ENCODE data around the gene RPL36A. TPM values are rescaled to one million over a fixed set of nuclear protein-coding genes. Genes with fewer than 3 reads are reported as not detected.
A peak's percentile ranks its signal among the peaks of the same experiment; 100 is the strongest.

The RPL36A gene
- total and polyA plus RNA-seq, 2 of the 13 experiments (the other 11 are each of a cell fraction or from before 2014, with no cell fraction given): 1,152 to 1,716 TPM

DNA sequence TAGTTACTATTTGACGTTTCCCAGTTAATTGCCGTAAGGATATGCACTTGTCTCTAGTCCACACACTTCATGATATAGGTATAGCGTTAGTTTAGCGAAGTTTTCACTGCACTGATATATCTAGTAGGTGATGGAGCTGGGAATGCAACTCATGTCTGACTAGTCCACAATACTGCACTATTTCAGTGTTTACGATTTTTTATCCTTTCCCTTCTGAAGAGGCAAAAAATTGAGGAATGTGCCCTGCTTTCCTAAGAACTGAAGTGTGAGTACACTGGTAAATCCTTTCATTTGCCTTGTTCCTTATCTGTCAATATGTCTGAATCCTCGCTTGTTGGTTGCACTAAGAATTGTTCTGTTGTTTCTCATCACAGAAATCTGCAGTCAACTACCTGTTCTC lies 1.0 kb downstream of the RPL36A start:
- Histone ChIP-seq H3K36me3 (replicated peaks in 1 of 2; ENCODE audit: control insufficient read depth in 1 of 2, insufficient read depth in 2 of 2, low read length in 2 of 2) (peaks cover 0 to 4% of the 10 kb centered on the region in 2 experiments; a peak in 2 of 5 replicates), H3K4me2 (ENCODE audit: low read depth, low read length) (peak overlapping the region; percentile 64), H3K27me3 (ENCODE audit: control insufficient read depth in 1 of 2, insufficient read depth in 2 of 2, low read length in 2 of 2) (no peaks in the 10 kb centered on the region; a peak in 1 of 5 replicates), H3K27ac (ENCODE audit: extremely low read length, insufficient read depth, low read length) (peak overlapping the region; percentile 76), H3K9me3 (ENCODE audit: low read length) (no peaks in the 10 kb centered on the region), H3K4me1 (ENCODE audit: insufficient read depth, low read length) (peaks cover 23% of the 10 kb centered on the region), H2AFZ (ENCODE audit: low read length) (no peak overlapping the region), H4K20me1 (ENCODE audit: insufficient read depth, low read length) (no peaks in the 10 kb centered on the region), H3K4me3 (replicated peaks in 1 of 3; ENCODE audit: insufficient read depth in 1 of 3, low read depth in 2 of 3, low read length in 3 of 3) (peak overlapping the region; percentile 69 to 78 (median 69); a peak in 4 of 6 replicates), H3K9ac (ENCODE audit: insufficient read depth, low read depth, low read length) (peak overlapping the region; percentile 84), H3K79me2 (ENCODE audit: insufficient read depth, low read length) (peaks cover 18% of the 10 kb centered on the region)
- ATAC-seq (no peak), DNase-seq (ENCODE audit: low spot score) (no peak), FAIRE-seq (peak; percentile 47)
- TF ChIP-seq, protein P1, sequence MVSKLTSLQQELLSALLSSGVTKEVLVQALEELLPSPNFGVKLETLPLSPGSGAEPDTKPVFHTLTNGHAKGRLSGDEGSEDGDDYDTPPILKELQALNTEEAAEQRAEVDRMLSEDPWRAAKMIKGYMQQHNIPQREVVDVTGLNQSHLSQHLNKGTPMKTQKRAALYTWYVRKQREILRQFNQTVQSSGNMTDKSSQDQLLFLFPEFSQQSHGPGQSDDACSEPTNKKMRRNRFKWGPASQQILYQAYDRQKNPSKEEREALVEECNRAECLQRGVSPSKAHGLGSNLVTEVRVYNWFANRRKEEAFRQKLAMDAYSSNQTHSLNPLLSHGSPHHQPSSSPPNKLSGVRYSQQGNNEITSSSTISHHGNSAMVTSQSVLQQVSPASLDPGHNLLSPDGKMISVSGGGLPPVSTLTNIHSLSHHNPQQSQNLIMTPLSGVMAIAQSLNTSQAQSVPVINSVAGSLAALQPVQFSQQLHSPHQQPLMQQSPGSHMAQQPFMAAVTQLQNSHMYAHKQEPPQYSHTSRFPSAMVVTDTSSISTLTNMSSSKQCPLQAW (CRISPR knock-in tag; IDR thresholded peaks at IDR 0.05): no peak
- peak; percentile 50 for TF ChIP-seq RBFOX2 (IDR thresholded peaks at IDR 0.05; ENCODE audit: low read depth, low read length)
- intact Hi-C loops (cut with micrococcal nuclease; ENCODE audit: unreplicated experiment) (loop anchor here (2.0 to 5.0 kb wide), 2 partner anchors 15 to 45 kb away; partner anchors contain the start of genes GLA and TIMM8A), in situ Hi-C loops (cut with HindIII; ENCODE audit: extremely low pct_ligation_motif_present, low pct_unique_long_range_greater_than_20kb) (no loop called here)
- no TSS peak for BruUV-seq (replicated peaks)
- CTCF ChIA-PET (ENCODE audit: low intra/inter-chr PET ratio, low total read pairs): no interaction called here
- WGBS (ENCODE audit: low lambda C conversion rate): 34% methylated on average over 6 of the region's 6 CpGs
- POLR2A ChIA-PET: interaction anchor here (1.5 to 2.1 kb wide), 2 partner anchors 16 to 44 kb away, joined by 14 to 35 read pairs; partner anchors contain the start of genes GLA, HNRNPH2 and TIMM8A

DNA sequence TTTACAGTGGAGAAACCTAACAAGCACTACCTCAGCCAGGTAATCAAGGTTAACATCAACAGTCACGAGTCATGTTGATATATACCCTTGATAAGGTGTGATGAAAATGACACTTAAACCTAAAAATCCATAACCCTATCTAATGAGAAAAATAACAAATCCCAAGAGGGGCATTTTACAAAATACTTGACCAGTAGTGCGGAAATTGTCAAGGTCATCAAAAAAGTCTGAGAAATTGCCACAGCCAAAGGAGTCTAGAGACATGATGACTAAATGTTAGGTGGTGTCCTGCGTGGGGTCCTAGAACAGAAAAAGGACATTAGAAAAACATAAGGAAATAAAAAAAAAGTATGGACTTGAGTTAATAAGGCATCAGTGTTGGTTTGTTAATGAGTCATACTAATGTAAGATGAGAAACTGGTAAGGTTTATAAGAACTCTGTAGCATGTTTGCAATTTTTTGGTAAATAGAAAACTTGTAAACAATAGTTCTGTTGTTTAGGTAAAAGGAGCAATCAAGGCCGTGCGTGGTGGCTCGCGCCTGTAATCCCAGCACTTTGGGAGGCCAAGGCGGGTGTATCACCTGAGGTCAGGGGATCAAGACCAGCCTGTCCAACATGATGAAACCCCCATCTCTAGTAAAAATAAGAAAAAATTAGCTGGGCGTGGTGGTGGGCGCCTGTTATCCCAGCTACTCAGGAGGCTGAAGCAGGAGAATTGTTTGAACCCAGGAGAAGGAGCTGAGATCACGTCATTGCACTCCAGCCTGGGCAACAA lies 2.9 kb downstream of the RPL36A start:
- no peak for FAIRE-seq
- H3K4me3 ChIP-seq (replicated peaks in 1 of 3; ENCODE audit: insufficient read depth in 1 of 3, low read depth in 2 of 3, low read length in 3 of 3): no peak overlapping the region
- intact Hi-C loops (cut with micrococcal nuclease; ENCODE audit: unreplicated experiment): loop anchor here (5.0 kb wide), 1 partner anchor 46 kb away; the partner anchor contains the start of gene TIMM8A
- no TSS peak for BruUV-seq (replicated peaks)
- in situ Hi-C loops (cut with HindIII; ENCODE audit: extremely low pct_ligation_motif_present, low pct_unique_long_range_greater_than_20kb): no loop called here
- POLR2A ChIA-PET: interaction anchor here (1.3 kb wide), 1 partner anchor 45 kb away, joined by 4 read pairs; the partner anchor contains the start of gene TIMM8A
- DNase-seq (ENCODE audit: low spot score): no peak
- no peak overlapping the region for H3K9ac ChIP-seq (ENCODE audit: insufficient read depth, low read depth, low read length)
- no peak overlapping the region for H3K4me2 ChIP-seq (ENCODE audit: low read depth, low read length)
- H3K4me1 ChIP-seq (ENCODE audit: insufficient read depth, low read length): peaks cover 23% of the 10 kb centered on the region
- 94% methylated on average over 11 of the region's 11 CpGs for WGBS (ENCODE audit: low lambda C conversion rate)
- H3K27ac ChIP-seq (ENCODE audit: extremely low read length, insufficient read depth, low read length): no peak overlapping the region
- H3K36me3 ChIP-seq (replicated peaks in 1 of 2; ENCODE audit: control insufficient read depth in 1 of 2, insufficient read depth in 2 of 2, low read length in 2 of 2): peaks cover 0 to 4% of the 10 kb centered on the region in 2 experiments; a peak in 2 of 5 replicates
- H2AFZ ChIP-seq (ENCODE audit: low read length): no peak overlapping the region
- no peak for ATAC-seq
- no peaks in the 10 kb centered on the region; a peak in 1 of 5 replicates for H3K27me3 ChIP-seq (ENCODE audit: control insufficient read depth in 1 of 2, insufficient read depth in 2 of 2, low read length in 2 of 2)
- CTCF ChIA-PET (ENCODE audit: low intra/inter-chr PET ratio, low total read pairs): no interaction called here
- peaks cover 18% of the 10 kb centered on the region for H3K79me2 ChIP-seq (ENCODE audit: insufficient read depth, low read length)
- no peaks in the 10 kb centered on the region for H4K20me1 ChIP-seq (ENCODE audit: insufficient read depth, low read length)
- H3K9me3 ChIP-seq (ENCODE audit: low read length): no peaks in the 10 kb centered on the region
- TF ChIP-seq MAFK (conservative IDR thresholded peaks at IDR 0.05 in 1 of 2, IDR thresholded peaks at IDR 0.05 in 1 of 2; ENCODE audit: low read length in 2 of 2) (peak; percentile 68 to 74), MAFF (IDR thresholded peaks at IDR 0.05; ENCODE audit: low read depth, low read length) (peak; percentile 67), GZF1 (CRISPR knock-in tag; IDR thresholded peaks at IDR 0.05) (no peak), ZNF879 (CRISPR knock-in tag; IDR thresholded peaks at IDR 0.05) (no peak), RBFOX2 (IDR thresholded peaks at IDR 0.05; ENCODE audit: low read depth, low read length) (peak; percentile 40; the same call in 1 of the 2 replicates), POLR2G (IDR thresholded peaks at IDR 0.05; ENCODE audit: low read depth, low read length) (peak; percentile 41; the same call in 1 of the 2 replicates), ZNF768 (CRISPR knock-in tag; IDR thresholded peaks at IDR 0.05) (no peak)
- TF ChIP-seq, protein P2, sequence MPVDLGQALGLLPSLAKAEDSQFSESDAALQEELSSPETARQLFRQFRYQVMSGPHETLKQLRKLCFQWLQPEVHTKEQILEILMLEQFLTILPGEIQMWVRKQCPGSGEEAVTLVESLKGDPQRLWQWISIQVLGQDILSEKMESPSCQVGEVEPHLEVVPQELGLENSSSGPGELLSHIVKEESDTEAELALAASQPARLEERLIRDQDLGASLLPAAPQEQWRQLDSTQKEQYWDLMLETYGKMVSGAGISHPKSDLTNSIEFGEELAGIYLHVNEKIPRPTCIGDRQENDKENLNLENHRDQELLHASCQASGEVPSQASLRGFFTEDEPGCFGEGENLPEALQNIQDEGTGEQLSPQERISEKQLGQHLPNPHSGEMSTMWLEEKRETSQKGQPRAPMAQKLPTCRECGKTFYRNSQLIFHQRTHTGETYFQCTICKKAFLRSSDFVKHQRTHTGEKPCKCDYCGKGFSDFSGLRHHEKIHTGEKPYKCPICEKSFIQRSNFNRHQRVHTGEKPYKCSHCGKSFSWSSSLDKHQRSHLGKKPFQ (CRISPR knock-in tag; IDR thresholded peaks at IDR 0.05; ENCODE audit: insufficient replicate concordance): no peak
- TF ChIP-seq, protein P3, sequence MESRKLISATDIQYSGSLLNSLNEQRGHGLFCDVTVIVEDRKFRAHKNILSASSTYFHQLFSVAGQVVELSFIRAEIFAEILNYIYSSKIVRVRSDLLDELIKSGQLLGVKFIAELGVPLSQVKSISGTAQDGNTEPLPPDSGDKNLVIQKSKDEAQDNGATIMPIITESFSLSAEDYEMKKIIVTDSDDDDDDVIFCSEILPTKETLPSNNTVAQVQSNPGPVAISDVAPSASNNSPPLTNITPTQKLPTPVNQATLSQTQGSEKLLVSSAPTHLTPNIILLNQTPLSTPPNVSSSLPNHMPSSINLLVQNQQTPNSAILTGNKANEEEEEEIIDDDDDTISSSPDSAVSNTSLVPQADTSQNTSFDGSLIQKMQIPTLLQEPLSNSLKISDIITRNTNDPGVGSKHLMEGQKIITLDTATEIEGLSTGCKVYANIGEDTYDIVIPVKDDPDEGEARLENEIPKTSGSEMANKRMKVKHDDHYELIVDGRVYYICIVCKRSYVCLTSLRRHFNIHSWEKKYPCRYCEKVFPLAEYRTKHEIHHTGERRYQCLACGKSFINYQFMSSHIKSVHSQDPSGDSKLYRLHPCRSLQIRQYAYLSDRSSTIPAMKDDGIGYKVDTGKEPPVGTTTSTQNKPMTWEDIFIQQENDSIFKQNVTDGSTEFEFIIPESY (CRISPR knock-in tag; IDR thresholded peaks at IDR 0.05): 0 out of 2 replicates have a peak, but pooled peaks have one; percentile 22
